Measurements from ENCODE around the gene ZBTB2. TPM values are rescaled to one million over a fixed set of nuclear protein-coding genes. Genes with fewer than 3 reads are reported as not detected.

Gene ZBTB2
- total RNA-seq, 1 donor from 2014 or later, result 8.9 TPM

DNA sequence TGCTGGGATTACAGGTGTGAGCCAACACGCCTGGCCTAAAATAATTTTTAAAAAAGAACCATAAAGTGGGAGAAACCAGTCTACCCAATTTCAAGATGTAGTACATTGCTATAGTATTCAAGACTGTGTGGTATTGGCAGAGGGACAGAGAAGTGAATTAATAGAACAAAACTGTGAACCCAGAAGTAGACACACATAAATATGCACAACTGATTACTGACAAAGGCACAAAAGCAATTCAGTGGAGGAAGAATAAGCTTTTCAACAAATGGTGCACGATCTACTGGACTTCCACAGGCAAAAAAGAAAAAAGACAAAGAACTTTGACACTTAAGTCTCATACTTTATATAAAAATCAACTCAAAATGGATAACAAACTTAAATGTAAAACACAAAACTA lies 15.5 kb downstream of the ZBTB2 start:
- DNase-seq (ENCODE audit: low read depth), result no peak
- TF ChIP-seq, protein P1, sequence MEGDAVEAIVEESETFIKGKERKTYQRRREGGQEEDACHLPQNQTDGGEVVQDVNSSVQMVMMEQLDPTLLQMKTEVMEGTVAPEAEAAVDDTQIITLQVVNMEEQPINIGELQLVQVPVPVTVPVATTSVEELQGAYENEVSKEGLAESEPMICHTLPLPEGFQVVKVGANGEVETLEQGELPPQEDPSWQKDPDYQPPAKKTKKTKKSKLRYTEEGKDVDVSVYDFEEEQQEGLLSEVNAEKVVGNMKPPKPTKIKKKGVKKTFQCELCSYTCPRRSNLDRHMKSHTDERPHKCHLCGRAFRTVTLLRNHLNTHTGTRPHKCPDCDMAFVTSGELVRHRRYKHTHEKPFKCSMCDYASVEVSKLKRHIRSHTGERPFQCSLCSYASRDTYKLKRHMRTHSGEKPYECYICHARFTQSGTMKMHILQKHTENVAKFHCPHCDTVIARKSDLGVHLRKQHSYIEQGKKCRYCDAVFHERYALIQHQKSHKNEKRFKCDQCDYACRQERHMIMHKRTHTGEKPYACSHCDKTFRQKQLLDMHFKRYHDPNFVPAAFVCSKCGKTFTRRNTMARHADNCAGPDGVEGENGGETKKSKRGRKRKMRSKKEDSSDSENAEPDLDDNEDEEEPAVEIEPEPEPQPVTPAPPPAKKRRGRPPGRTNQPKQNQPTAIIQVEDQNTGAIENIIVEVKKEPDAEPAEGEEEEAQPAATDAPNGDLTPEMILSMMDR (conservative IDR thresholded peaks at IDR 0.05; ENCODE audit: low read depth, low read length), result no peak

DNA sequence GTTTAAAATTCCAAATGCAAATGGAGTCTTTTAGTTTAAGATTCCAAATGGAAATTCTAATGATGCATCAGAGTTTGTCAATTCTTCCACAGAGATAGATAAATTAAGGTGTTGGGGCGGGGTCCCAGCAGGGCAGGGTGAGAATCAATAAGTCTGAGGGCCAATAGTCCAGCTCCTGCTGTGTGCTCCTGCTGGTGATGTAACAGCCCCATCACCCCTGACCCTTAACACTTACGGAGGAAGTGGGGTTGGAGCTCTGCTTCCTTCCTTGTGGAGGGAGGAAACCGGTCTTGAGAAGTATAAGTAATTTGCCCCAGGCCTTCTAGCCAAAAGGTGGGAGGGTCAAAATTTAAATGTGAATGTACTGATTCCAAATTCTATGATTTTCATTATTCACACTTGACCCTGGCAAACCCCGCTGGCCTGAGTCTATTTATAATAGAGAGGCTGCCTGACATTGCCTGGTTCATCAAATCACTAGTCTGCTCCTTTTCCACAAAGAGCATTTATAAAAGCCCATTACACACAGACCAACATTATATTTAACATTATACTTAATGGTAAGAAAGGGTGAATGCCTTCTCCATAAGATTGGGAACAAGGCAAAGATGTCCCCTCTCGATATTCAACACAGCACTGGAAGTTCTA lies 17.2 kb downstream of the ZBTB2 start:
- DNase-seq (ENCODE audit: low read depth), result no peak
- H3K4me3 ChIP-seq (ENCODE audit: low read depth, low read length), result no peak overlapping the region
- TF ChIP-seq, protein P1 (conservative IDR thresholded peaks at IDR 0.05; ENCODE audit: low read depth, low read length), result no peak

More for the DNA sequence above, 15.5 kb downstream of the ZBTB2 start:
- H3K4me3 ChIP-seq (ENCODE audit: low read depth, low read length), result no peak overlapping the region

DNA sequence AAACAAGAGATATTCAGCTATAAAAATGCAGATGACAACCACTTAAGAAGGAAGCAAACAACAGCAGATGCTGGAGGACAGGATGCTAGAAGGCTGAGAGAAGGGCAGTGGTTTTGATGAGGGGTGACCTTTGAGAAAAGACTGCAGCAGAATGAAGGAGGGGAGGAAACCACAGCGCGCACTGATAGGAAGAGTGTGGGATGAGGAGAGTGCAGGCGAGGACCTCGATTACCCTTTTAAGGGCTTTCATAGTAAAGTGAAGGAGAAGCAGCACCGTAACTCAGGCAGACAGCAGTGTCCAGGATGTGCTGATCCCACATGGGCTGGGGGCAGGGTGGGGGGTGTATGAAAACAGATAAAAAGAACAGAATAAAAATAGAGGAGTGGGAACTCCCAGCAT lies 19.2 kb downstream of the ZBTB2 start:
- no peak for DNase-seq (ENCODE audit: low read depth)

DNA sequence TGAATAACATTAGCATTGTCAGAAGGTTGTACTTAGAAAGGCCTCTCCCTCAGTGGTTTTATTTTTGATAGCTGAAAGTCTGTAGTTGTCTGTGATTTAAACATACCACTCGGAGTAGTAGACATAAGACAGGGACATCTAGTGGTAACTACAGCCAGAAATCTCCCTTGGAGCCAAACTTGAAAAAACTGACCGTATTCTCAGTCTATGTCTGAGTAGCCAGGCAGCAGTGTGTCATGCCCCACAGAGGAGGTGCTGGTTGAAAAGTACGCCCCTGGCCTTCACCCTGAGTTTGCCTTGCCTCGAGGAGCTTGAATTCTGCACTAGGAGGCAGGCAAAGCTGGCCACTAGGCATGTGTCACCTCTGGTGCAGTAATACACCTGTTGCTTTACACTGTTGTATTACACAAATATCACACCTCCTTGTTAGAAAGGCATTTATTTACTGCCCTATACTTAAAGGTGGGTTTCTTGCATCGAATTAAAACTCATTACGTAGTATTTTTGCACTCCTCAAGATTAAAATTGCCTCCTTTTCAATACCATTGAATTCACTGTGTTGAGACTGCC lies 20.8 kb downstream of the ZBTB2 start:
- no peak for DNase-seq (ENCODE audit: low read depth)
- TF ChIP-seq, protein P1 (conservative IDR thresholded peaks at IDR 0.05; ENCODE audit: low read depth, low read length), result peak; percentile 41
- H3K4me3 ChIP-seq (ENCODE audit: low read depth, low read length), result no peak overlapping the region

More for the DNA sequence above, 19.2 kb downstream of the ZBTB2 start:
- no peak overlapping the region for H3K4me3 ChIP-seq (ENCODE audit: low read depth, low read length)
- TF ChIP-seq, protein P1 (conservative IDR thresholded peaks at IDR 0.05; ENCODE audit: low read depth, low read length), result no peak

DNA sequence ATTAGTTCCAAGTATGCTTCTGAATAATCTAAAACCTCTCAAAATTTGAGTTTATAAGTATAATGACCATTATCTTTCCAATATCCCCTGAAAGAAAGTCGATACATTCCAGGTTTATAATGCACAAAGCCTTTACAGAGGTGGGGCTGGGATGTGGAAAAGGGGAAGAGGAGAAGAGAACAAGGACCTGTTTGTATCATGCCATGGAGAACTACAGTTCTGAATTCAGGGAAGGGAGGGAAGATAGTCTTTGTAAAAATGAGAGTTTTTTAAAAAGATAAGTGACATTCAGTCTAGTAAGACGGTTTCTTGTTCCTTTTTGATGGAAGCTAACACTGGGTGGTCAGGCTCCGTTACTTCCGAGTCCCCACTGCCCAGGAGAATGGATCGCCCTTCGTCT lies 26.1 kb downstream of the ZBTB2 start:
- TF ChIP-seq, protein P1 (conservative IDR thresholded peaks at IDR 0.05; ENCODE audit: low read depth, low read length), result no peak
- DNase-seq (ENCODE audit: low read depth), result no peak
- no peak overlapping the region for H3K4me3 ChIP-seq (ENCODE audit: low read depth, low read length)

DNA sequence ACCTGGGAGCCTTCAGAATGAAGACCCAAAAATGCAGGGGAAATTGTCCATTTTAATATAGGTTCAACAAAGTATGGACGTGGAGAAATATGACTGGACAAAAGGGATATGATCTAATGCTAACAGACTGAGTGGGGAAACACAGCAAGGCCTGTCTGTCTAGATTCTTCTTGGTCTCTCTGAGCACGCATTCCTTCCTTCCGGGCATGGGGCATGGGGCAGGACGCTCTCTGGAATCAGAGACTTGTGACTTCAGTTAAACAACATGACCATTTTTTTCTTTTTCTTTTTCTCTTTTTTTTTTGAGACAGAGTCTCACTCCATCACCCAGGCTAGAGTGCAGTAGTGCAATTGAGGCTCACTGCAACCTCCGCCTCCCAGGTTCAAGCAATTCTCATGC lies 31.9 kb downstream of the ZBTB2 start:
- TF ChIP-seq, protein P1 (conservative IDR thresholded peaks at IDR 0.05; ENCODE audit: low read depth, low read length), result no peak
- no peak overlapping the region for H3K4me3 ChIP-seq (ENCODE audit: low read depth, low read length)
- no peak for DNase-seq (ENCODE audit: low read depth)

DNA sequence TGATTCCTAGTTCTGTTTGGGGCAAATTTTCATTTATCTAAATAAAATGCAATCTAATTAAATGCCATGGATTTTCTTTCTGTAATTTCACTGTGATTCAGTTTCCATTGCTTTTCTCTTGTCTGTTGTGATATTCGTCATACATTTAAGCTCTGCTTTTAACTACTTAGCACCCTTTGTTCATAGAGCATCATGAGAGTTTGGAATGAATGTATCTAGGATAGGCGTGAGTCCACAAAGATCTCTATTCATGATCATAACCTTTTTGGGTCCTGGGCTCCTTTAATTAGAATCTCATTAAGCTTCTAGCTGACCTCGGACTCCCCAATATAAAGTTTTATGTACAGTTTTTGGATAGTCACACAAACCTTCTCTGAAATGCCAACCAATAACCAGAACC lies 32.9 kb downstream of the ZBTB2 start:
- H3K4me3 ChIP-seq (ENCODE audit: low read depth, low read length), result no peak overlapping the region
- TF ChIP-seq, protein P1 (conservative IDR thresholded peaks at IDR 0.05; ENCODE audit: low read depth, low read length), result no peak
- DNase-seq (ENCODE audit: low read depth), result no peak

Measured in epithelial cell of proximal tubule (primary cell).